Hepatocyte (in vitro differentiated cells): ENCODE data around the gene PHF20.

Source experiments
- EZH2 ChIP-seq: fragments of 200-600 bp; sonication (generic); IDR thresholded peaks from 2 replicates; pipeline ENCODE4 v1.6.1; 2016; ENCODE audit warnings: antibody characterized with exemption, mild to moderate bottlenecking, borderline replicate concordance
- EZH2phosphoT487 ChIP-seq: fragments of 200-600 bp; sonication (generic); IDR thresholded peaks from one replicate; pipeline ENCODE4 v1.6.1; 2018; ENCODE audit warnings: antibody characterized with exemption, mild to moderate bottlenecking, low read depth, moderate library complexity; ENCODE audit not compliant: unreplicated experiment, severe bottlenecking
- TF ChIP-seq, protein P1 (sequence below): fragments of 200-600 bp; sonication (generic); IDR thresholded peaks from 2 replicates; pipeline ENCODE4 v1.5.1; 2016; ENCODE audit warnings: antibody characterized with exemption, mild to moderate bottlenecking; ENCODE audit not compliant: poor library complexity

DNA sequence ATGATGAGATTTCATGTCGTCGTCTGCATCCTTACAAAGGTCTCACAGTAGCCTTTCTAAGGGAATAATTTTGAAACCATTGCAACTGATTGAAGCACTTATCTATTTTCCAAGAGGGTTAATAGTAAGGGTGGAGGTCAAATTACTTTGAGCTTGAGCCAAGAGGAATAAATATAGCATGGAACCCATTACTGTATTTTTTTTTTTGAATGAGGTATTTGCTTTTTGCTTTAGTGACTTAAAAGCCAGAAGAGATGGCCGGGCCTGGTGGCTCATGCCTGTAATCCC, 104.2 kb downstream of the PHF20 start:
- TF ChIP-seq, protein P1, sequence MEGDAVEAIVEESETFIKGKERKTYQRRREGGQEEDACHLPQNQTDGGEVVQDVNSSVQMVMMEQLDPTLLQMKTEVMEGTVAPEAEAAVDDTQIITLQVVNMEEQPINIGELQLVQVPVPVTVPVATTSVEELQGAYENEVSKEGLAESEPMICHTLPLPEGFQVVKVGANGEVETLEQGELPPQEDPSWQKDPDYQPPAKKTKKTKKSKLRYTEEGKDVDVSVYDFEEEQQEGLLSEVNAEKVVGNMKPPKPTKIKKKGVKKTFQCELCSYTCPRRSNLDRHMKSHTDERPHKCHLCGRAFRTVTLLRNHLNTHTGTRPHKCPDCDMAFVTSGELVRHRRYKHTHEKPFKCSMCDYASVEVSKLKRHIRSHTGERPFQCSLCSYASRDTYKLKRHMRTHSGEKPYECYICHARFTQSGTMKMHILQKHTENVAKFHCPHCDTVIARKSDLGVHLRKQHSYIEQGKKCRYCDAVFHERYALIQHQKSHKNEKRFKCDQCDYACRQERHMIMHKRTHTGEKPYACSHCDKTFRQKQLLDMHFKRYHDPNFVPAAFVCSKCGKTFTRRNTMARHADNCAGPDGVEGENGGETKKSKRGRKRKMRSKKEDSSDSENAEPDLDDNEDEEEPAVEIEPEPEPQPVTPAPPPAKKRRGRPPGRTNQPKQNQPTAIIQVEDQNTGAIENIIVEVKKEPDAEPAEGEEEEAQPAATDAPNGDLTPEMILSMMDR = no peak
- no peak for TF ChIP-seq EZH2phosphoT487
- TF ChIP-seq EZH2 = no peak
